HG03139 (cell line): Measurements from ENCODE around the gene LITAF.

Experiments
- ATAC-seq: cut with Tn5 transposase; IDR thresholded peaks from one replicate; pipeline ENCODE4 v1.9.1; 2021; ENCODE audit not compliant: unreplicated experiment

LITAF gene

GRCh38 chr16:11497851-11498289 lies 88.8 kb downstream of the LITAF start:
- no peak for ATAC-seq
